ENCODE data around the gene CDC42EP1.

CDC42EP1 gene

GRCh38 chr22:37611207-37611606, 50.9 kb downstream of the CDC42EP1 start:
- Histone ChIP-seq H3K4me3 (ENCODE audit: low read depth, low read length) (no peak overlapping the region), H3K9ac (ENCODE audit: low read depth, low read length) (no peak overlapping the region), H3K36me3 (ENCODE audit: control insufficient read depth, insufficient read depth, low read length) (peaks cover 6% of the 10 kb centered on the region), H3K9me3 (ENCODE audit: control insufficient read depth, insufficient read depth, low read length) (no peaks in the 10 kb centered on the region), H3K4me1 (ENCODE audit: control insufficient read depth, insufficient read depth, low read length) (no peaks in the 10 kb centered on the region), H3K27me3 (ENCODE audit: control insufficient read depth, insufficient read depth, low read length) (no peaks in the 10 kb centered on the region)

- Histone ChIP-seq H3K4me1 (ENCODE audit: control insufficient read depth, insufficient read depth, low read length) (no peaks in the 10 kb centered on the region), H3K36me3 (ENCODE audit: control insufficient read depth, insufficient read depth, low read length) (peaks cover 26% of the 10 kb centered on the region), H3K9me3 (ENCODE audit: control insufficient read depth, insufficient read depth, low read length) (no peaks in the 10 kb centered on the region), H3K27me3 (ENCODE audit: control insufficient read depth, insufficient read depth, low read length) (no peaks in the 10 kb centered on the region), H3K9ac (ENCODE audit: low read depth, low read length) (no peak overlapping the region), H3K4me3 (ENCODE audit: low read depth, low read length) (no peak overlapping the region)
Observed at GRCh38 chr22:37616201-37617083, 56.2 kb downstream of the CDC42EP1 start.

GRCh38 chr22:37617431-37617830, 57.2 kb downstream of the CDC42EP1 start:
- H3K36me3 ChIP-seq (ENCODE audit: control insufficient read depth, insufficient read depth, low read length) = peaks cover 26% of the 10 kb centered on the region
- no peak overlapping the region for H3K9ac ChIP-seq (ENCODE audit: low read depth, low read length)
- H3K4me3 ChIP-seq (ENCODE audit: low read depth, low read length) = no peak overlapping the region
- no peaks in the 10 kb centered on the region for H3K4me1 ChIP-seq (ENCODE audit: control insufficient read depth, insufficient read depth, low read length)
- no peaks in the 10 kb centered on the region for H3K27me3 ChIP-seq (ENCODE audit: control insufficient read depth, insufficient read depth, low read length)
- H3K9me3 ChIP-seq (ENCODE audit: control insufficient read depth, insufficient read depth, low read length) = no peaks in the 10 kb centered on the region

GRCh38 chr22:37618072-37618656, 57.9 kb downstream of the CDC42EP1 start:
- Histone ChIP-seq H3K4me1 (ENCODE audit: control insufficient read depth, insufficient read depth, low read length) (no peaks in the 10 kb centered on the region), H3K9me3 (ENCODE audit: control insufficient read depth, insufficient read depth, low read length) (no peaks in the 10 kb centered on the region), H3K9ac (ENCODE audit: low read depth, low read length) (no peak overlapping the region), H3K27me3 (ENCODE audit: control insufficient read depth, insufficient read depth, low read length) (no peaks in the 10 kb centered on the region), H3K36me3 (ENCODE audit: control insufficient read depth, insufficient read depth, low read length) (peaks cover 31% of the 10 kb centered on the region), H3K4me3 (ENCODE audit: low read depth, low read length) (no peak overlapping the region)

GRCh38 chr22:37618674-37619073, 58.4 kb downstream of the CDC42EP1 start:
- H3K9ac ChIP-seq (ENCODE audit: low read depth, low read length) = no peak overlapping the region

More at GRCh38 chr22:37618674-37619073, 58.4 kb downstream of the CDC42EP1 start:
- Histone ChIP-seq H3K27me3 (ENCODE audit: control insufficient read depth, insufficient read depth, low read length) (no peaks in the 10 kb centered on the region), H3K9me3 (ENCODE audit: control insufficient read depth, insufficient read depth, low read length) (no peaks in the 10 kb centered on the region), H3K4me3 (ENCODE audit: low read depth, low read length) (no peak overlapping the region), H3K4me1 (ENCODE audit: control insufficient read depth, insufficient read depth, low read length) (no peaks in the 10 kb centered on the region), H3K36me3 (ENCODE audit: control insufficient read depth, insufficient read depth, low read length) (peaks cover 34% of the 10 kb centered on the region)

All from iPS-15b (cell line).